ENCODE data around the gene LRRN2.

The LRRN2 gene

GRCh38 chr1:204612326-204612725, 73.2 kb downstream of the LRRN2 start:
- no peak for TF ChIP-seq ZNF274 (IDR thresholded peaks at IDR 0.05; ENCODE audit: low read depth, low read length)
- H3K4me3 ChIP-seq (ENCODE audit: low read length) = no peak overlapping the region

- no peak overlapping the region for H3K4me3 ChIP-seq (ENCODE audit: low read length)
- TF ChIP-seq ZNF274 (IDR thresholded peaks at IDR 0.05; ENCODE audit: low read depth, low read length) = no peak
Measured at GRCh38 chr1:204611036-204611435, 74.5 kb downstream of the LRRN2 start.

- no peak for TF ChIP-seq ZNF274 (IDR thresholded peaks at IDR 0.05; ENCODE audit: low read depth, low read length)
- H3K4me3 ChIP-seq (ENCODE audit: low read length) = no peak overlapping the region
Measured at GRCh38 chr1:204607910-204608309, 77.6 kb downstream of the LRRN2 start.

GRCh38 chr1:204605791-204606190, 79.7 kb downstream of the LRRN2 start:
- H3K4me3 ChIP-seq (ENCODE audit: low read length) = no peak overlapping the region
- no peak for TF ChIP-seq ZNF274 (IDR thresholded peaks at IDR 0.05; ENCODE audit: low read depth, low read length)

- no peak for TF ChIP-seq ZNF274 (IDR thresholded peaks at IDR 0.05; ENCODE audit: low read depth, low read length)
- H3K4me3 ChIP-seq (ENCODE audit: low read length) = no peak overlapping the region
Measured at GRCh38 chr1:204602871-204603542, 82.5 kb downstream of the LRRN2 start.

GRCh38 chr1:204602111-204602579, 83.4 kb downstream of the LRRN2 start:
- no peak for TF ChIP-seq ZNF274 (IDR thresholded peaks at IDR 0.05; ENCODE audit: low read depth, low read length)
- H3K4me3 ChIP-seq (ENCODE audit: low read length) = no peak overlapping the region

- no peak overlapping the region for H3K4me3 ChIP-seq (ENCODE audit: low read length)
- TF ChIP-seq ZNF274 (IDR thresholded peaks at IDR 0.05; ENCODE audit: low read depth, low read length) = no peak
Measured at GRCh38 chr1:204600968-204601367, 84.6 kb downstream of the LRRN2 start.

GRCh38 chr1:204600203-204600602, 85.3 kb downstream of the LRRN2 start:
- no peak overlapping the region for H3K4me3 ChIP-seq (ENCODE audit: low read length)
- no peak for TF ChIP-seq ZNF274 (IDR thresholded peaks at IDR 0.05; ENCODE audit: low read depth, low read length)

- TF ChIP-seq ZNF274 (IDR thresholded peaks at IDR 0.05; ENCODE audit: low read depth, low read length) = no peak
- no peak overlapping the region for H3K4me3 ChIP-seq (ENCODE audit: low read length)
Measured at GRCh38 chr1:204599596-204599995, 85.9 kb downstream of the LRRN2 start.

GRCh38 chr1:204599098-204599497, 86.4 kb downstream of the LRRN2 start:
- no peak for TF ChIP-seq ZNF274 (IDR thresholded peaks at IDR 0.05; ENCODE audit: low read depth, low read length)
- H3K4me3 ChIP-seq (ENCODE audit: low read length) = no peak overlapping the region

GRCh38 chr1:204598319-204598969, 87.1 kb downstream of the LRRN2 start:
- TF ChIP-seq ZNF274 (IDR thresholded peaks at IDR 0.05; ENCODE audit: low read depth, low read length) = no peak
- no peak overlapping the region for H3K4me3 ChIP-seq (ENCODE audit: low read length)

- H3K4me3 ChIP-seq (ENCODE audit: low read length) = no peak overlapping the region
- no peak for TF ChIP-seq ZNF274 (IDR thresholded peaks at IDR 0.05; ENCODE audit: low read depth, low read length)
Measured at GRCh38 chr1:204592246-204592948, 93.1 kb downstream of the LRRN2 start.

GRCh38 chr1:204591473-204592090, 94.0 kb downstream of the LRRN2 start:
- TF ChIP-seq ZNF274 (IDR thresholded peaks at IDR 0.05; ENCODE audit: low read depth, low read length) = no peak
- H3K4me3 ChIP-seq (ENCODE audit: low read length) = no peak overlapping the region

- TF ChIP-seq ZNF274 (IDR thresholded peaks at IDR 0.05; ENCODE audit: low read depth, low read length) = no peak
Measured at GRCh38 chr1:204589409-204590038, 96.0 kb downstream of the LRRN2 start.

More at GRCh38 chr1:204589409-204590038, 96.0 kb downstream of the LRRN2 start:
- H3K4me3 ChIP-seq (ENCODE audit: low read length) = no peak overlapping the region
